Stimulated activated effector memory CD8-positive, alpha-beta T cell treated with anti-CD3 and anti-CD28 coated beads, Interleukin-12 subunit alpha, Interleukin-12 subunit beta, amount 100 ng/mL, for 72 hours (primary cell): ENCODE results near the gene MED20.

Experiments used
- ATAC-seq: fragments of 150-1000 bp; cut with Tn5 transposase; 2 replicates; pipeline ENCODE4 v1.10.0; 2021
- DNase-seq, 2 donors: peaks; one replicate each; pipeline ENCODE4 v3.0.0; 2021 to 2022; ENCODE audit warnings: low spot score in 2 of 2
- H3K27ac Mint-ChIP-seq: one replicate; pipeline ENCODE4 v1.8.0; 2022; ENCODE audit warnings: mild to moderate bottlenecking, mixed read lengths
- H3K36me3 Mint-ChIP-seq: one replicate; pipeline ENCODE4 v1.8.0; 2022; ENCODE audit warnings: mild to moderate bottlenecking, mixed read lengths
- H3K4me1 Mint-ChIP-seq: one replicate; pipeline ENCODE4 v1.8.0; 2022; ENCODE audit warnings: mixed read lengths
- H3K4me3 Mint-ChIP-seq: one replicate; pipeline ENCODE4 v1.8.0; 2022; ENCODE audit warnings: mild to moderate bottlenecking, mixed read lengths
- H3K9me3 Mint-ChIP-seq: one replicate; pipeline ENCODE4 v1.8.0; 2022; ENCODE audit warnings: mixed read lengths

The MED20 gene

GRCh38 chr6:41858703-41859102, 62.2 kb downstream of the MED20 start:
- Mint-ChIP-seq H3K9me3 (no peaks in the 10 kb centered on the region), H3K36me3 (no peaks in the 10 kb centered on the region), H3K4me3 (no peak overlapping the region), H3K27ac (no peak overlapping the region), H3K4me1 (no peaks in the 10 kb centered on the region)
- DNase-seq (no peak), ATAC-seq (no peak)
